ENCODE measurements around the gene SLC35F3. TPM values are rescaled to one million over a fixed set of nuclear protein-coding genes. Genes with fewer than 3 reads are reported as not detected.
"Not testable (repeated sequence)": the region's sequence is repeated elsewhere in the genome, so short reads cannot be mapped to it uniquely, and the experiment has no call there.

Gene SLC35F3
- total RNA-seq, 1 donor from 2014 or later, result not detected

GRCh38 chr1:234281826-234282489 lies 377.5 kb downstream of the SLC35F3 start:
- ATAC-seq (no peak), DNase-seq (ENCODE audit: missing footprints) (no peak)
- intact Hi-C loops (cut with DNase I), result no loop called here

GRCh38 chr1:234286206-234286605 lies 381.7 kb downstream of the SLC35F3 start:
- DNase-seq (ENCODE audit: missing footprints), result no peak
- ATAC-seq, result no peak
- intact Hi-C loops (cut with DNase I), result no loop called here

GRCh38 chr1:234288946-234289345 lies 384.5 kb downstream of the SLC35F3 start:
- DNase-seq (ENCODE audit: missing footprints), result no peak
- intact Hi-C loops (cut with DNase I), result no loop called here
- ATAC-seq, result no peak

- no peak for ATAC-seq
- no peak for DNase-seq (ENCODE audit: missing footprints)
- intact Hi-C loops (cut with DNase I), result no loop called here
These were observed 385.2 kb downstream of the SLC35F3 start for GRCh38 chr1:234289538-234290305.

GRCh38 chr1:234292011-234292410 lies 387.5 kb downstream of the SLC35F3 start:
- intact Hi-C loops (cut with DNase I), result no loop called here
- DNase-seq (ENCODE audit: missing footprints) (no peak), ATAC-seq (no peak)

- ATAC-seq (no peak), DNase-seq (ENCODE audit: missing footprints) (no peak)
- intact Hi-C loops (cut with DNase I), result no loop called here
These were observed 388.1 kb downstream of the SLC35F3 start for GRCh38 chr1:234292548-234292947.

- ATAC-seq, result no peak
- no peak for DNase-seq (ENCODE audit: missing footprints)
- intact Hi-C loops (cut with DNase I), result no loop called here
These were observed 389.8 kb downstream of the SLC35F3 start for GRCh38 chr1:234294109-234294817.

GRCh38 chr1:234295068-234295467 lies 390.6 kb downstream of the SLC35F3 start:
- no peak for ATAC-seq
- intact Hi-C loops (cut with DNase I), result no loop called here

GRCh38 chr1:234295626-234296025 lies 391.1 kb downstream of the SLC35F3 start:
- DNase-seq (ENCODE audit: missing footprints), result no peak
- ATAC-seq, result no peak
- intact Hi-C loops (cut with DNase I), result no loop called here

More at GRCh38 chr1:234295068-234295467, 390.6 kb downstream of the SLC35F3 start:
- DNase-seq (ENCODE audit: missing footprints), result no peak

GRCh38 chr1:234296496-234296895 lies 392.0 kb downstream of the SLC35F3 start:
- intact Hi-C loops (cut with DNase I), result no loop called here
- ATAC-seq (no peak), DNase-seq (ENCODE audit: missing footprints) (no peak)

GRCh38 chr1:234297668-234298067 lies 393.2 kb downstream of the SLC35F3 start:
- intact Hi-C loops (cut with DNase I), result no loop called here
- no peak for ATAC-seq
- no peak for DNase-seq (ENCODE audit: missing footprints)

GRCh38 chr1:234300096-234300495 lies 395.6 kb downstream of the SLC35F3 start:
- intact Hi-C loops (cut with DNase I), result no loop called here
- no peak for ATAC-seq
- DNase-seq (ENCODE audit: missing footprints), result no peak

GRCh38 chr1:234301663-234302062 lies 397.2 kb downstream of the SLC35F3 start:
- ATAC-seq; DNase-seq (ENCODE audit: missing footprints); intact Hi-C loops (cut with DNase I): not testable (repeated sequence)

GRCh38 chr1:234302354-234302962 lies 398.0 kb downstream of the SLC35F3 start:
- ATAC-seq, result no peak
- intact Hi-C loops (cut with DNase I), result no loop called here
- DNase-seq (ENCODE audit: missing footprints), result no peak

- ATAC-seq, result no peak
- no peak for DNase-seq (ENCODE audit: missing footprints)
- intact Hi-C loops (cut with DNase I), result no loop called here
These were observed 398.8 kb downstream of the SLC35F3 start for GRCh38 chr1:234303231-234303630.

- intact Hi-C loops (cut with DNase I), result no loop called here
- DNase-seq (ENCODE audit: missing footprints) (no peak), ATAC-seq (no peak)
These were observed 403.2 kb downstream of the SLC35F3 start for GRCh38 chr1:234307726-234308125.

GRCh38 chr1:234309243-234309597 lies 404.7 kb downstream of the SLC35F3 start:
- intact Hi-C loops (cut with DNase I), result no loop called here
- ATAC-seq (no peak), DNase-seq (ENCODE audit: missing footprints) (no peak)

GRCh38 chr1:234309598-234310459 lies 405.4 kb downstream of the SLC35F3 start:
- ATAC-seq, result peak; percentile 56
- intact Hi-C loops (cut with DNase I), result loop anchor here (2.0 to 5.0 kb wide), 2 partner anchors 155 to 198 kb away; no protein-coding TSS in a partner anchor
- no peak for DNase-seq (ENCODE audit: missing footprints)
